Esophagus muscularis mucosa (tissue), 3 donors: Measurements from ENCODE around the gene CSAD.

ENCODE experiments used
- POLR2AphosphoS5 ChIP-seq, 2 donors: sonication (generic); formaldehyde crosslinking; IDR thresholded peaks; one replicate each; pipeline ENCODE4 v1.6.1; 2017; ENCODE audit warnings: antibody characterized with exemption in 2 of 2
- TF ChIP-seq, protein P1 (sequence below), 3 experiments: fragments of 200-600 bp in 2 of 3; fragments of 450-650 bp in 1 of 3; sonication (generic) in 2 of 3; IDR thresholded peaks; one replicate each; pipeline ENCODE4 v1.5.1; 2017 to 2019; ENCODE audit warnings: antibody characterized with exemption in 3 of 3, mild to moderate bottlenecking in 2 of 3, moderate library complexity in 1 of 3

DNA sequence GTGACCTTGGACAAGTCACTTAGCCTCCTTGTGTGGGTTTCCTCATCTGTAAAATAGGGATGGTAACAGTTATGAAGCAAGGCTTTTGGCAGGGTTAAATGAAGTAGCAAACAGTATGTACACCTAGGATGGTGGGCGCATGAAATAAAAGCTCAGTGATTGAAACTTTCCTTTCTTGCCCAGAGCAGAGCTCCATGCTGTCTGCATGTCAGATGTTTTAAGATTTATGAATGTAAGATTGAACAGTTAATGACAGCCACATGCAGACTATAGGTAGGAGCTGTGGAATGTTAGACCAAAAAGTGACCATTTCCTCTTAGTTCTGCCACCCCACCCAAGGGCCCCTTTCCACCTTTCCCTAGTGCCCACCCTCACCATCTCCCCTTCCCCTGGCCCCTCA lies 14.2 kb upstream of the CSAD start:
- TF ChIP-seq, protein P1, sequence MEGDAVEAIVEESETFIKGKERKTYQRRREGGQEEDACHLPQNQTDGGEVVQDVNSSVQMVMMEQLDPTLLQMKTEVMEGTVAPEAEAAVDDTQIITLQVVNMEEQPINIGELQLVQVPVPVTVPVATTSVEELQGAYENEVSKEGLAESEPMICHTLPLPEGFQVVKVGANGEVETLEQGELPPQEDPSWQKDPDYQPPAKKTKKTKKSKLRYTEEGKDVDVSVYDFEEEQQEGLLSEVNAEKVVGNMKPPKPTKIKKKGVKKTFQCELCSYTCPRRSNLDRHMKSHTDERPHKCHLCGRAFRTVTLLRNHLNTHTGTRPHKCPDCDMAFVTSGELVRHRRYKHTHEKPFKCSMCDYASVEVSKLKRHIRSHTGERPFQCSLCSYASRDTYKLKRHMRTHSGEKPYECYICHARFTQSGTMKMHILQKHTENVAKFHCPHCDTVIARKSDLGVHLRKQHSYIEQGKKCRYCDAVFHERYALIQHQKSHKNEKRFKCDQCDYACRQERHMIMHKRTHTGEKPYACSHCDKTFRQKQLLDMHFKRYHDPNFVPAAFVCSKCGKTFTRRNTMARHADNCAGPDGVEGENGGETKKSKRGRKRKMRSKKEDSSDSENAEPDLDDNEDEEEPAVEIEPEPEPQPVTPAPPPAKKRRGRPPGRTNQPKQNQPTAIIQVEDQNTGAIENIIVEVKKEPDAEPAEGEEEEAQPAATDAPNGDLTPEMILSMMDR (IDR thresholded peaks at IDR 0.05): no peak
- no peak for TF ChIP-seq POLR2AphosphoS5 (IDR thresholded peaks at IDR 0.05)
